RWPE2 (cell line): Measurements from ENCODE around the gene FNBP1L.
A peak's percentile ranks its signal among the peaks of the same experiment; 100 is the strongest.

ENCODE experiments used
- ATAC-seq: fragments of 200-7000 bp; cut with Tn5 transposase; 3 replicates; pipeline ENCODE4 v1.9.1; 2021; ENCODE audit warnings: low read depth
- DNase-seq: peaks from one replicate; pipeline ENCODE4 v3.0.0-alpha.2; 2020; ENCODE audit warnings: low spot score
- H3K27ac ChIP-seq: fragments of 450-650 bp; 2 replicates; pipeline ENCODE4 v1.5.1; 2017; ENCODE audit warnings: mild to moderate bottlenecking; ENCODE audit not compliant: poor library complexity, severe bottlenecking
- H3K27me3 ChIP-seq: fragments of 250-450 bp; sonication (Bioruptor Pico); 2 replicates; pipeline ENCODE4 v1.5.1; 2021; ENCODE audit warnings: mild to moderate bottlenecking, moderate library complexity; ENCODE audit not compliant: insufficient read depth, poor library complexity, severe bottlenecking
- H3K36me3 ChIP-seq: fragments of 250-450 bp; sonication (Bioruptor Pico); 2 replicates; pipeline ENCODE4 v1.5.1; 2020; ENCODE audit warnings: low read depth, mild to moderate bottlenecking, moderate library complexity
- H3K4me1 ChIP-seq: fragments of 250-450 bp; sonication (Bioruptor Pico); 2 replicates; pipeline ENCODE4 v1.5.1; 2021; ENCODE audit warnings: mild to moderate bottlenecking, moderate library complexity; ENCODE audit not compliant: insufficient read depth, poor library complexity, severe bottlenecking
- H3K4me3 ChIP-seq: fragments of 250-450 bp; sonication (Bioruptor Pico); 2 replicates; pipeline ENCODE4 v1.5.1; 2021; ENCODE audit warnings: mild to moderate bottlenecking, moderate library complexity; ENCODE audit not compliant: severe bottlenecking
- H3K9me3 ChIP-seq: fragments of 250-450 bp; sonication (Bioruptor Pico); 2 replicates; pipeline ENCODE4 v1.5.1; 2021; ENCODE audit warnings: mild to moderate bottlenecking, moderate library complexity; ENCODE audit not compliant: severe bottlenecking
- TF ChIP-seq, protein P1 (sequence below): fragments of 450-650 bp; IDR thresholded peaks from one replicate; pipeline ENCODE4 v1.5.1; 2017; ENCODE audit warnings: mild to moderate bottlenecking, moderate library complexity; ENCODE audit not compliant: poor library complexity, severe bottlenecking

Gene FNBP1L

DNA sequence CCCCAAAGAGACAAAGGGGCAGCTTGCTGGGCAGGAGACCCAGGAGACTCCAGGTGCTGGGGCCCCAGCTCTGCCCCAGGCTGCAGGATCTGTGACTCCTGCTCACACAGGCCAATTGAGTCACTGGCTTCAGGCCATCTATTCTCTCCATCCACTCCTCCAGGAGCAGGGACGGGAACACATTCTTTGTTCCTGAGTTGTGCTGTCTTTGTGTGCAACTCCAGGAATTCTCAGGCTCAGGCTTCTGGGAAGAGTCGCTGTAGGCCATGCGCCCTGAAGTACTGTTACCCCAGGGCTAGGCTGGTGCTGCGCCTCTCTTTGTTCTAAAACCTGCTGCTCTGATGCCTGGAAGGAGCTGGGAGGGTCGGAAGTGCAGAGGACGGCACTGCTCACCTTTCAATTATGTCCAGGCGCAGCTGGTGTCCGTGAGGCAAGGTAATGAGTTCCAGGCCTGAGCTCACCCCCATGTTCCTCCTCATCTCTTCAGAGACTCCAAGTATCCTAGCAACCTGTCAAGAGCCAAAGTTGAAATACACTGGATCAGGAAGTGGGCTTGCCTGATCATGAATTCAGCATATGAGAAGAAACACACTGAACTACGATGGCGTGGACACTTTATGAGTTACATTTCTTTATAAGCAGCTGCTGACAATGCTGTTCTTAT, 127.8 kb downstream of the FNBP1L start:
- Histone ChIP-seq H3K4me3 (no peak overlapping the region), H3K27me3 (no peaks in the 10 kb centered on the region), H3K4me1 (no peaks in the 10 kb centered on the region), H3K36me3 (peaks cover 99% of the 10 kb centered on the region), H3K27ac (peak overlapping the region; percentile 4), H3K9me3 (no peaks in the 10 kb centered on the region)
- TF ChIP-seq, protein P1, sequence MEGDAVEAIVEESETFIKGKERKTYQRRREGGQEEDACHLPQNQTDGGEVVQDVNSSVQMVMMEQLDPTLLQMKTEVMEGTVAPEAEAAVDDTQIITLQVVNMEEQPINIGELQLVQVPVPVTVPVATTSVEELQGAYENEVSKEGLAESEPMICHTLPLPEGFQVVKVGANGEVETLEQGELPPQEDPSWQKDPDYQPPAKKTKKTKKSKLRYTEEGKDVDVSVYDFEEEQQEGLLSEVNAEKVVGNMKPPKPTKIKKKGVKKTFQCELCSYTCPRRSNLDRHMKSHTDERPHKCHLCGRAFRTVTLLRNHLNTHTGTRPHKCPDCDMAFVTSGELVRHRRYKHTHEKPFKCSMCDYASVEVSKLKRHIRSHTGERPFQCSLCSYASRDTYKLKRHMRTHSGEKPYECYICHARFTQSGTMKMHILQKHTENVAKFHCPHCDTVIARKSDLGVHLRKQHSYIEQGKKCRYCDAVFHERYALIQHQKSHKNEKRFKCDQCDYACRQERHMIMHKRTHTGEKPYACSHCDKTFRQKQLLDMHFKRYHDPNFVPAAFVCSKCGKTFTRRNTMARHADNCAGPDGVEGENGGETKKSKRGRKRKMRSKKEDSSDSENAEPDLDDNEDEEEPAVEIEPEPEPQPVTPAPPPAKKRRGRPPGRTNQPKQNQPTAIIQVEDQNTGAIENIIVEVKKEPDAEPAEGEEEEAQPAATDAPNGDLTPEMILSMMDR, result no peak
- DNase-seq (no peak), ATAC-seq (no peak)

DNA sequence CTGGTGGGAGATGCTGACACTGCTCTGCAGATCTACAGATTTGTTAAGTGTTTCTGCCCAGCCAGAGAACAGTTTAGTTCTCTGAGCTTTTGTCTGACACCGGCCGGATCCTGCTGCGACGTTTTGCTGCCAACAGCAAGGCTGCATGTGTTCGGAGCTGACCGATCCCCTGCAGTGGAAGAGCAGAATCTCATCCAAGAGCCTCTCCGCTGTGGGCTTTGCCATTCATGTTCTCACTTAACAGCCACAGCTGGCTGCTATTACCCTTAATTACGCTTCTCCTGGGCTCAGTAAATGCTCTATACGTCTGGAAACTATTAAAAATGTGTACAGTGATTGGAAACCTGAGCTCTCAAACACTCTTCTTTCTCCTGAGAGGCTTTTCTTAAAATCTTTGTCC, 128.4 kb downstream of the FNBP1L start:
- H3K27ac ChIP-seq, result peak overlapping the region; percentile 10
- ATAC-seq, result no peak
- TF ChIP-seq, protein P1, result no peak

DNA sequence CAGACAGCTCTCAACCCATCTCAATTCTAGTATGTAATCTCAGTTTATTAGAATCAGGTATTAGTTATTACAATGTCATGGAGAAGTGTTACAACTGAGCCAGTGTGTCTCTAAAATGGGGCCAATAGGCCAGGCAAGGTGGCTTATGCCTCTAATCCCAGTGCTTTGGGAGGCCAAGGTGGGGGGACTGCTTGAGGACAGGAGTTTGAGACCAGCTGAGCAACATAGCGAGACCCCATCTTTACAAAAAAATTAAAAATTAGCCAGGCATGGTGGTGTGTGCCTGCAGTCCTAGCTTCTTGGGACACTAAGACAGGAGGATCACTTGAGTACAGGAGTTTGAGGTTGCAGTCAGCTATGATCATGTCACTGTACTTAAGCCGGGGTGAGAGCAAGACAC, 128.8 kb downstream of the FNBP1L start:
- ATAC-seq, result no peak
- no peak for DNase-seq
- Histone ChIP-seq H3K27ac (peak overlapping the region; percentile 10), H3K9me3 (no peaks in the 10 kb centered on the region), H3K4me1 (no peaks in the 10 kb centered on the region), H3K36me3 (peaks cover 99% of the 10 kb centered on the region), H3K27me3 (no peaks in the 10 kb centered on the region), H3K4me3 (no peak overlapping the region)
- TF ChIP-seq, protein P1, result no peak

More for the DNA sequence above, 128.4 kb downstream of the FNBP1L start:
- H3K27me3 ChIP-seq, result no peaks in the 10 kb centered on the region
- peaks cover 99% of the 10 kb centered on the region for H3K36me3 ChIP-seq
- DNase-seq, result no peak
- H3K4me3 ChIP-seq, result no peak overlapping the region
- H3K9me3 ChIP-seq, result no peaks in the 10 kb centered on the region
- H3K4me1 ChIP-seq, result no peaks in the 10 kb centered on the region

DNA sequence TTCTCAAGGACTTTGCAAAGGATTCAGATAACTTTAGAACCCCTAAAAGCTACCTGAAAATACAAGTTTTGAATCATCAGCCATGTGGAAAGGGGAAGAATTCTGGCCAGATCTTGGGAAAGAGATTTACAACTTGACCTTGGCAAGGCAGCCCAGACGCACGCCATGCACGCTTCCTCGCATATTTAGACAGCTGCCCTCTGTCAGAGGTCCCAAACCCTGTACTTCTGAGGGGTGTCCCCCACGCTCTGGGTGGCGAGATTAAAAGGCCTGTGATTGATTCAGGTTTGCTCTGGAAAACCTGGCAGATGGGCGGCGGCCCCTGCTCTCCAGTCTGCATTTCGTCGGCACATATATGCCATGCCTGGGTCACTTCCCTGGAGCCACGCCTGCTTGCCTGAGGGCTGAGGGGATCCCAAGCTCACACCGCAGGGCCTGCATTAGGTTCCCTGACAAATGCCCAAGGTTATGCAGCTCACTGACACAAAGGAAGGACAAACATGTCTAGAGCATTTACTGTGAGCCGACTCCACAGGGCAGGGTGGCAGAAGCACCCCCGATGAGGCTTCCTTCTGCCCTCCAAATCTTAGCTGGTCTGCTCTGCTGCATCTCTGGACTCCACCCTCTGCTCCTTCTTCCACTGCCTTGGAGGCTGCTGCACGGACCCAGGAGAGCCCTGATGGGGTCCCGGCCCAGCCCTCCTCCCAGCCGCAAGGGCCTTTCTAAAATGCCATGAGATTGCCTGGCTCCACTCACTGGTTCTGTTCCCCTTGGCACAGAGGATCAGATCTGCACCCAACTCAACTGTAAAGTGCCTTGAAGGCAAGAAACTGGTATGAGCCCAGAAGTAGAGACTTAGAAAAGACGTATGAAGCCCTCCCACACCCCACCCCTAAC, 129.9 kb downstream of the FNBP1L start:
- Histone ChIP-seq H3K27me3 (no peaks in the 10 kb centered on the region), H3K36me3 (peaks cover 99% of the 10 kb centered on the region), H3K4me1 (no peaks in the 10 kb centered on the region), H3K4me3 (no peak overlapping the region), H3K9me3 (no peaks in the 10 kb centered on the region), H3K27ac (peak overlapping the region; percentile 10)
- TF ChIP-seq, protein P1, result no peak
- no peak for ATAC-seq
- no peak for DNase-seq
